A549 (cell line): ENCODE results near the gene FCGR2B.
"Not testable (repeated sequence)": the region's sequence is repeated elsewhere in the genome, so short reads cannot be mapped to it uniquely, and the experiment has no call there.

Source experiments
- MAZ ChIP-seq: fragments of 150-350 bp; IDR thresholded peaks from 2 replicates; pipeline ENCODE4 v1.6.1; 2014; ENCODE audit warnings: antibody characterized with exemption, low read depth, low read length, borderline replicate concordance
- TF ChIP-seq, protein P1 (sequence below): fragments of >200 bp; sonication (Bioruptor Twin); formaldehyde crosslinking; IDR thresholded peaks from 3 replicates; pipeline ENCODE4 v1.5.1; 2016

DNA sequence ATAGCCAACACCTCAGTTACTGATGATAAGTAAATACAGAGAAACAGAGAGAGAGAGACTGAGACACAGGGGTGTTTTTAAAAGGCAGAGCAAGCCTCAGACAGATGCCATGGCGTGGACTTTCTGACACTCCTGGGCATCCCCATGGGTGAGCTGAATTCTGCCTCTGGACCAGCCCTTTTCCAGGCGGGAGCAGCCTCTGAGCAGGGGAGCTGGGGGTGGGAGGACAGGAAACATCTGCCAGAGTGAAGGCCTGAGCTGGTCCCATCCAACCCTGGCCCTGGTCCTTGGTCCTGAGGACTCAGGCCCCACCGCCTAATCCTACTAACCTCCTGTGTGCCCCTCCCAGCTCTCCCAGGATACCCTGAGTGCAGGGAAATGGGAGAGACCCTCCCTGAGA, 12.0 kb downstream of the FCGR2B start:
- not testable (repeated sequence) for TF ChIP-seq MAZ
- TF ChIP-seq, protein P1, sequence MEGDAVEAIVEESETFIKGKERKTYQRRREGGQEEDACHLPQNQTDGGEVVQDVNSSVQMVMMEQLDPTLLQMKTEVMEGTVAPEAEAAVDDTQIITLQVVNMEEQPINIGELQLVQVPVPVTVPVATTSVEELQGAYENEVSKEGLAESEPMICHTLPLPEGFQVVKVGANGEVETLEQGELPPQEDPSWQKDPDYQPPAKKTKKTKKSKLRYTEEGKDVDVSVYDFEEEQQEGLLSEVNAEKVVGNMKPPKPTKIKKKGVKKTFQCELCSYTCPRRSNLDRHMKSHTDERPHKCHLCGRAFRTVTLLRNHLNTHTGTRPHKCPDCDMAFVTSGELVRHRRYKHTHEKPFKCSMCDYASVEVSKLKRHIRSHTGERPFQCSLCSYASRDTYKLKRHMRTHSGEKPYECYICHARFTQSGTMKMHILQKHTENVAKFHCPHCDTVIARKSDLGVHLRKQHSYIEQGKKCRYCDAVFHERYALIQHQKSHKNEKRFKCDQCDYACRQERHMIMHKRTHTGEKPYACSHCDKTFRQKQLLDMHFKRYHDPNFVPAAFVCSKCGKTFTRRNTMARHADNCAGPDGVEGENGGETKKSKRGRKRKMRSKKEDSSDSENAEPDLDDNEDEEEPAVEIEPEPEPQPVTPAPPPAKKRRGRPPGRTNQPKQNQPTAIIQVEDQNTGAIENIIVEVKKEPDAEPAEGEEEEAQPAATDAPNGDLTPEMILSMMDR = not testable (repeated sequence)
